Osteoblast (primary cell): ENCODE results near the gene TGIF1. TPM values are rescaled to one million over a fixed set of nuclear protein-coding genes. Genes with fewer than 3 reads are reported as not detected.

Source experiments
- DNase-seq: peaks from one replicate; pipeline ENCODE4 v3.0.0; 2011; ENCODE audit warnings: low spot score, mixed read lengths; ENCODE audit not compliant: insufficient read length; ENCODE audit errors: missing footprints
- H2AFZ ChIP-seq: 2 replicates; pipeline ENCODE4 v1.6.0; 2011; ENCODE audit warnings: mild to moderate bottlenecking, low read length
- H3K27ac ChIP-seq: 2 replicates; pipeline ENCODE4 v1.5.1; 2011; ENCODE audit warnings: mild to moderate bottlenecking, low read depth, low read length, moderate library complexity
- H3K27me3 ChIP-seq: 2 replicates; pipeline ENCODE4 v1.6.0; 2012; ENCODE audit warnings: mild to moderate bottlenecking, control low read depth, inconsistent platforms, low read length, moderate library complexity; ENCODE audit not compliant: insufficient read depth
- H3K36me3 ChIP-seq: 2 replicates; pipeline ENCODE4 v1.5.1; 2011; ENCODE audit warnings: mild to moderate bottlenecking, low read length, control low read depth, moderate library complexity; ENCODE audit not compliant: insufficient read depth
- H3K4me1 ChIP-seq: 2 replicates; pipeline ENCODE4 v1.5.1; 2011; ENCODE audit warnings: mild to moderate bottlenecking, low read length, control low read depth, moderate library complexity; ENCODE audit not compliant: insufficient read depth
- H3K4me2 ChIP-seq: 2 replicates; pipeline ENCODE4 v1.6.0; 2011; ENCODE audit warnings: mild to moderate bottlenecking, low read length; ENCODE audit not compliant: insufficient read depth
- H3K4me3 ChIP-seq: fragments of 200-600 bp; sonication (generic); 3 replicates; pipeline ENCODE4 v1.5.1; 2012; ENCODE audit warnings: mild to moderate bottlenecking, low read length, inconsistent platforms; ENCODE audit not compliant: insufficient read depth
- H3K79me2 ChIP-seq: 2 replicates; pipeline ENCODE4 v1.6.0; 2012; ENCODE audit warnings: mild to moderate bottlenecking, low read length, control low read depth, inconsistent platforms; ENCODE audit not compliant: insufficient read depth
- H3K9me3 ChIP-seq: 2 replicates; pipeline ENCODE4 v1.5.1; 2011; ENCODE audit warnings: low read depth, low read length, control low read depth
- H4K20me1 ChIP-seq: 2 replicates; pipeline ENCODE4 v1.6.0; 2012; ENCODE audit warnings: mild to moderate bottlenecking, low read length, control low read depth; ENCODE audit not compliant: insufficient read depth
- total RNA-seq: library from RNA; depleted of rRNA; stranded (reverse); fragments of >200 nt; gene quantifications from 2 replicates; pipeline ENCODE4 v1.2.3, GENCODE V29; 2012
- TF ChIP-seq, protein P1 (sequence below): IDR thresholded peaks from 2 replicates; pipeline ENCODE4 v1.5.1; 2011; ENCODE audit warnings: mild to moderate bottlenecking, low read depth, low read length, moderate library complexity; ENCODE audit errors: extremely low read depth

The TGIF1 gene
- 126 and 150 TPM in 2 replicates for total RNA-seq

DNA sequence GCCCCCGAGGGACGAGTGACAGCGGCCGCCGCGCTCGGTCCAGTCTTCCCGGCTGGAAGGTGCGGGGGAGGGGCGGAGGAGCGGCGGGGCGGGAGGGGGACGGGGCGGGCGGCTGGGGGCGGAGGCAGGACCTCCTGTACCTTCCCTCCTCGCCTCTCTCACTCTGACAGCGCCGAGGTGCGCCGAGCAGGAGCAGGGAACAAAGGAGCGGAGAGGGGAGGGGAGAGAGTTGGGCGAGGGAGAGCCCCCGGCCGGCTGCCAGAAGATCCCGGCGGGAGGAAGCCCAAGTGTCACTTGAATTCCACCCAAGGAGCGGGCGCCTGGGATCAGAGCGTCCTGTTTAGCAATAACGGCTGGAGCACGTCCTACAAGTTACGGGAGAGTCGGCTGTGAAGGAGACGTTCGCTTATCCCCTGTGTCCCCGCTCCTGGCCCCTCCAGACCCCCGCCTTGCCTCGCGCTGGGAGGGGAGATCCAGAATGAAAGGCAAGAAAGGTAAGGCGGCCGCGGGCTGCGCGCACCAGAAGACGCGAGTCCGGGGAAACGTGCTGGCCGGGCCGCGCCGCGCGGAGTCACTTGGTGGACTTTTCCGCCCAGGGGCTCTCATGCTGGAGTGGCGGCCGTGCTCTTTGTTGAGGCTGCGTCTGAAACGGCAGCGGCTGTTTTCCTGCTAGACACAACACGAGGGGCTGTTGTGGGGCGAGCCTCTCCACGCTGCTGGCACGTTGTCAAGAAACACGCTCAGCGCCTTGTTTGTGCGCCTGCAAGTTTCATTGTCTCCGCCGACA lies at the start of gene TGIF1:
TGIF1 (plus strand) TSS at position 161 of the 787 bp plus-strand sequence; CDS start at position 479, 318 bp downstream.
- TF ChIP-seq, protein P1, sequence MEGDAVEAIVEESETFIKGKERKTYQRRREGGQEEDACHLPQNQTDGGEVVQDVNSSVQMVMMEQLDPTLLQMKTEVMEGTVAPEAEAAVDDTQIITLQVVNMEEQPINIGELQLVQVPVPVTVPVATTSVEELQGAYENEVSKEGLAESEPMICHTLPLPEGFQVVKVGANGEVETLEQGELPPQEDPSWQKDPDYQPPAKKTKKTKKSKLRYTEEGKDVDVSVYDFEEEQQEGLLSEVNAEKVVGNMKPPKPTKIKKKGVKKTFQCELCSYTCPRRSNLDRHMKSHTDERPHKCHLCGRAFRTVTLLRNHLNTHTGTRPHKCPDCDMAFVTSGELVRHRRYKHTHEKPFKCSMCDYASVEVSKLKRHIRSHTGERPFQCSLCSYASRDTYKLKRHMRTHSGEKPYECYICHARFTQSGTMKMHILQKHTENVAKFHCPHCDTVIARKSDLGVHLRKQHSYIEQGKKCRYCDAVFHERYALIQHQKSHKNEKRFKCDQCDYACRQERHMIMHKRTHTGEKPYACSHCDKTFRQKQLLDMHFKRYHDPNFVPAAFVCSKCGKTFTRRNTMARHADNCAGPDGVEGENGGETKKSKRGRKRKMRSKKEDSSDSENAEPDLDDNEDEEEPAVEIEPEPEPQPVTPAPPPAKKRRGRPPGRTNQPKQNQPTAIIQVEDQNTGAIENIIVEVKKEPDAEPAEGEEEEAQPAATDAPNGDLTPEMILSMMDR, result no peak
- Histone ChIP-seq H2AFZ (peak within 1 kb of the TSS; percentile 47), H3K27ac (peak within 1 kb of the TSS; percentile 100), H3K4me1 (peaks cover 43% of the 10 kb centered on the region), H3K4me3 (peak within 1 kb of the TSS; percentile 92), H3K36me3 (no peaks in the 10 kb centered on the region), H3K27me3 (no peaks in the 10 kb centered on the region), H4K20me1 (peaks cover 3% of the 10 kb centered on the region), H3K79me2 (peaks cover 49% of the 10 kb centered on the region), H3K9me3 (no peaks in the 10 kb centered on the region), H3K4me2 (peak within 1 kb of the TSS; percentile 98)
- DNase-seq, result peak; percentile 56

GRCh38 chr18:3400567-3401296 lies 49.2 kb upstream of the TGIF1 start:
- Histone ChIP-seq H3K36me3 (no peaks in the 10 kb centered on the region), H3K9me3 (no peaks in the 10 kb centered on the region), H3K27me3 (no peaks in the 10 kb centered on the region), H4K20me1 (no peaks in the 10 kb centered on the region), H3K27ac (no peak overlapping the region), H3K4me2 (no peak overlapping the region), H3K79me2 (no peaks in the 10 kb centered on the region), H3K4me3 (no peak overlapping the region), H2AFZ (no peak overlapping the region), H3K4me1 (no peaks in the 10 kb centered on the region)
- no peak for DNase-seq
- TF ChIP-seq, protein P1, result no peak

- H2AFZ ChIP-seq, result no peak overlapping the region
- H4K20me1 ChIP-seq, result no peaks in the 10 kb centered on the region
- no peaks in the 10 kb centered on the region for H3K9me3 ChIP-seq
- H3K4me2 ChIP-seq, result no peak overlapping the region
- peak; percentile 29 for DNase-seq
- H3K4me1 ChIP-seq, result no peaks in the 10 kb centered on the region
- no peaks in the 10 kb centered on the region for H3K79me2 ChIP-seq
- no peaks in the 10 kb centered on the region for H3K36me3 ChIP-seq
- H3K27me3 ChIP-seq, result no peaks in the 10 kb centered on the region
- H3K4me3 ChIP-seq, result no peak overlapping the region
- no peak overlapping the region for H3K27ac ChIP-seq
- TF ChIP-seq, protein P1, result no peak
Measured at GRCh38 chr18:3401669-3402620, 48.0 kb upstream of the TGIF1 start.
